HepG2 (cell line): ENCODE data around the gene OSBP. TPM values are rescaled to one million over a fixed set of nuclear protein-coding genes. Genes with fewer than 3 reads are reported as not detected.

ENCODE experiments used
- CBX2 ChIP-seq, 2 experiments: fragments of 200-600 bp in 1 of 2; sonication (generic); formaldehyde crosslinking in 1 of 2; IDR thresholded peaks; 2 replicates each; pipeline versions ENCODE4 v1.7.0 to v1.8.1; 2018 to 2022; ENCODE audit warnings: low read depth in 2 of 2, low read length in 1 of 2, mild to moderate bottlenecking in 1 of 2, missing genetic modification reagents in 1 of 2
- CC2D1A ChIP-seq: sonication (generic); formaldehyde crosslinking; IDR thresholded peaks from 2 replicates; pipeline ENCODE4 v1.8.1; 2023; ENCODE audit warnings: mild to moderate bottlenecking, missing genetic modification reagents
- CHD4 ChIP-seq: fragments of 200-600 bp; sonication (generic); IDR thresholded peaks from 2 replicates; pipeline ENCODE4 v1.7.0; 2017; ENCODE audit warnings: mild to moderate bottlenecking, low read length, borderline replicate concordance
- EEA1 ChIP-seq: sonication (generic); formaldehyde crosslinking; IDR thresholded peaks from 2 replicates; pipeline ENCODE4 v1.5.1; 2020; ENCODE audit warnings: mild to moderate bottlenecking, missing genetic modification reagents, borderline replicate concordance
- FOXA1 ChIP-seq, 2 experiments: fragments of 450-650 bp in 1 of 2; sonication (generic) in 1 of 2; formaldehyde crosslinking in 1 of 2; IDR thresholded peaks; 2 replicates each; pipeline versions ENCODE4 v1.4.0 to v1.6.1; 2016 to 2020; ENCODE audit warnings: missing genetic modification reagents in 1 of 2
- GATAD1 ChIP-seq: IDR thresholded peaks from 2 replicates; pipeline ENCODE4 v1.6.1; 2016; ENCODE audit warnings: missing genetic modification reagents, missing compliant biosample characterization
- GPN1 ChIP-seq: sonication (generic); formaldehyde crosslinking; IDR thresholded peaks from 2 replicates; pipeline ENCODE4 v1.5.1; 2020; ENCODE audit warnings: missing genetic modification reagents, borderline replicate concordance
- HOXA3 ChIP-seq: sonication (generic); formaldehyde crosslinking; IDR thresholded peaks from 2 replicates; pipeline ENCODE4 v1.5.0; 2020; ENCODE audit warnings: missing genetic modification reagents
- HOXD1 ChIP-seq: sonication (generic); formaldehyde crosslinking; IDR thresholded peaks from 2 replicates; pipeline ENCODE4 v1.5.0; 2020; ENCODE audit warnings: missing genetic modification reagents
- KDM6A ChIP-seq: IDR thresholded peaks from 2 replicates; pipeline ENCODE4 v1.6.1; 2016; ENCODE audit warnings: low read depth
- NFE2 ChIP-seq: sonication (generic); formaldehyde crosslinking; IDR thresholded peaks from 2 replicates; pipeline ENCODE4 v1.4.0; 2020; ENCODE audit warnings: missing genetic modification reagents
- NR1H2 ChIP-seq: sonication (generic); formaldehyde crosslinking; IDR thresholded peaks from 2 replicates; pipeline ENCODE4 v1.8.1; 2022; ENCODE audit warnings: low read depth, missing genetic modification reagents, borderline replicate concordance
- PLRG1 ChIP-seq: fragments of 450-650 bp; conservative IDR thresholded peaks from 2 replicates; pipeline ENCODE4 v1.6.1; 2016
- RAD51 ChIP-seq: fragments of 450-650 bp; IDR thresholded peaks from 2 replicates; pipeline ENCODE4 v1.6.1; 2016; ENCODE audit warnings: borderline replicate concordance
- RBM39 ChIP-seq: fragments of 200-400 bp; formaldehyde crosslinking; IDR thresholded peaks from one replicate; pipeline ENCODE4 v1.6.1; 2018; ENCODE audit warnings: antibody characterized with exemption, mild to moderate bottlenecking, low read depth, low read length; ENCODE audit not compliant: poor library complexity, severe bottlenecking
- SP5 ChIP-seq: IDR thresholded peaks from 2 replicates; pipeline ENCODE4 v1.6.1; 2016; ENCODE audit warnings: low read depth, borderline replicate concordance
- TCF7 ChIP-seq: sonication (generic); IDR thresholded peaks from 2 replicates; pipeline ENCODE4 v1.6.1; 2016; ENCODE audit warnings: antibody characterized with exemption, low read depth
- U2AF2 ChIP-seq: fragments of 200-400 bp; formaldehyde crosslinking; IDR thresholded peaks from 2 replicates; pipeline ENCODE4 v1.6.1; 2017; ENCODE audit warnings: low read depth, mild to moderate bottlenecking, low read length
- XBP1 ChIP-seq: sonication (generic); formaldehyde crosslinking; IDR thresholded peaks from 2 replicates; pipeline ENCODE4 v1.5.0; 2020; ENCODE audit warnings: missing genetic modification reagents
- ZBTB42 ChIP-seq: sonication (generic); formaldehyde crosslinking; IDR thresholded peaks from 2 replicates; pipeline ENCODE4 v1.5.0; 2020; ENCODE audit warnings: mild to moderate bottlenecking, missing genetic modification reagents
- ZIK1 ChIP-seq: sonication (generic); formaldehyde crosslinking; IDR thresholded peaks from 2 replicates; pipeline ENCODE4 v1.5.0; 2020; ENCODE audit warnings: mild to moderate bottlenecking, low read depth, missing genetic modification reagents, borderline replicate concordance
- ZMAT3 ChIP-seq: sonication (generic); formaldehyde crosslinking; conservative IDR thresholded peaks from 2 replicates; pipeline ENCODE4 v1.7.0; 2021; ENCODE audit warnings: missing genetic modification reagents
- ZNF713 ChIP-seq: sonication (generic); formaldehyde crosslinking; IDR thresholded peaks from 2 replicates; pipeline ENCODE4 v1.4.0; 2020; ENCODE audit warnings: mild to moderate bottlenecking, missing genetic modification reagents
- ZSCAN21 ChIP-seq: sonication (generic); formaldehyde crosslinking; IDR thresholded peaks from 2 replicates; pipeline ENCODE4 v1.8.0; 2022; ENCODE audit warnings: mild to moderate bottlenecking, missing genetic modification reagents, moderate library complexity, borderline replicate concordance
- polyA plus RNA-seq, 8 experiments: library from polyadenylated mRNA; depleted of rRNA in 3 of 8; stranded (reverse) in 7 of 8; unstranded in 1 of 8; fragments of >200 nt; fragmentation: Illumina TruSeq in 4 of 8; extraction: Trizol in 4 of 8; gene quantifications; 2 replicates each; pipeline versions ENCODE4 v1.2.1 to v1.2.3, GENCODE V29; 2011 to 2016; ENCODE audit warnings: low read depth in 4 of 8, missing spikeins in 1 of 8, mixed read lengths in 1 of 8; ENCODE audit not compliant: insufficient read depth in 1 of 8
- total RNA-seq, 5 experiments: library from RNA; depleted of rRNA; stranded (reverse); fragments of >200 nt; fragmentation: Illumina TruSeq; extraction: Trizol; gene quantifications; 2 replicates each; pipeline ENCODE4 v1.2.3, GENCODE V29; 2016; ENCODE audit warnings: low read depth in 1 of 5
- TF ChIP-seq, protein P1 (sequence below): IDR thresholded peaks from 2 replicates; pipeline ENCODE4 v1.6.1; 2016
- TF ChIP-seq, protein P2 (sequence below): sonication (generic); formaldehyde crosslinking; IDR thresholded peaks from 2 replicates; pipeline ENCODE4 v1.8.1; 2023; ENCODE audit warnings: missing genetic modification reagents, mild to moderate bottlenecking, borderline replicate concordance
- TF ChIP-seq, protein P3 (sequence below): sonication (generic); formaldehyde crosslinking; IDR thresholded peaks from 2 replicates; pipeline ENCODE4 v1.4.0; 2020; ENCODE audit warnings: missing genetic modification reagents, borderline replicate concordance
- TF ChIP-seq, protein P4 (sequence below): IDR thresholded peaks from 2 replicates; pipeline ENCODE4 v1.6.1; 2016; ENCODE audit warnings: missing compliant biosample characterization, missing genetic modification reagents, borderline replicate concordance

OSBP gene
- total and polyA plus RNA-seq, 2 of the 13 experiments (the other 11 are each of a cell fraction or from before 2014, with no cell fraction given) = 12.1 to 13.5 TPM

DNA sequence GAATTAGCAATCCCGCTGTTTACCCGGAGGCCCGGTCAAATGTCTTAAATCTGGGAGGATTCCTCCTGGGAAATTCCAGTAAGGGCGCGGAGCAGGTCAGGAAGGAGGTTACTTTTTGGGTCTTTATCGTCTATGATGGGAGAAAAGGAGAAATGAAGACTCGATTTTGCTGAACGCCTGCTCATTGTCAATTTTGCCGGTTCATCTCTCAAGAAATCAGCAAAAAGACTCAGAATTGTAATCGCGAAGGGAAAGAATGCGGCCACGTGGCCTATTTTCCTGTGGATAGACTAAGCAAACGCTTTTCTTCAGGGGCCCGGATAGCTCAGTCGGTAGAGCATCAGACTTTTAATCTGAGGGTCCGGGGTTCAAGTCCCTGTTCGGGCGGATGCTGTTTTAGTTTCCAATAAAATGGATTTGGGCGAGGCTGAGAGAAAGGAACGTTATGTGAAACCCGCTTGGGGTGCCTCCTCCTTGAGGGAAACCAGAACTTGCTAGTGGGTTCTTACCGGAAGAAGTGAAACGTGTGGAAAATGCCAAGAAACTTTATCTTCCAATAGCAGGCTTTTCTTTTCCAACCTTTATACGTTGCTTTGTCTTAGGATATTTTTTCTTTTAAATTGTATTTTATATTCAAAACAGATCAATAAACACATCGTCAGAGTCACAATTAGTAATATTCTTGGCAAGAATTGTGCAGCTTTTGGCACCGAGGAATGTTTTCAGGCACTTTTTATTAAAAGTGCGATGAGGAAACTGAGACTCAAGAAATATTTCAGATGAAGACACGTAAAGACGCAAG, 59.3 kb downstream of the OSBP start (continued):
- TF ChIP-seq, protein P1, sequence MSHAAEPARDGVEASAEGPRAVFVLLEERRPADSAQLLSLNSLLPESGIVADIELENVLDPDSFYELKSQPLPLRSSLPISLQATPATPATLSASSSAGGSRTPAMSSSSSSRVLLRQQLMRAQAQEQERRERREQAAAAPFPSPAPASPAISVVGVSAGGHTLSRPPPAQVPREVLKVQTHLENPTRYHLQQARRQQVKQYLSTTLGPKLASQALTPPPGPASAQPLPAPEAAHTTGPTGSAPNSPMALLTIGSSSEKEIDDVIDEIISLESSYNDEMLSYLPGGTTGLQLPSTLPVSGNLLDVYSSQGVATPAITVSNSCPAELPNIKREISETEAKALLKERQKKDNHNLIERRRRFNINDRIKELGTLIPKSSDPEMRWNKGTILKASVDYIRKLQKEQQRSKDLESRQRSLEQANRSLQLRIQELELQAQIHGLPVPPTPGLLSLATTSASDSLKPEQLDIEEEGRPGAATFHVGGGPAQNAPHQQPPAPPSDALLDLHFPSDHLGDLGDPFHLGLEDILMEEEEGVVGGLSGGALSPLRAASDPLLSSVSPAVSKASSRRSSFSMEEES (CRISPR knock-in tag) = no peak
- TF ChIP-seq GATAD1 (CRISPR knock-in tag) (no peak), RAD51 (no peak), ZBTB42 (CRISPR knock-in tag) (no peak), ZNF713 (CRISPR knock-in tag) (no peak), CBX2 (IDR thresholded peaks at IDR 0.05; ENCODE audit: low read depth, low read length) (no peak), CBX2 (CRISPR knock-in tag; IDR thresholded peaks at IDR 0.05; ENCODE audit: low read depth) (no peak), ZIK1 (CRISPR knock-in tag) (no peak), FOXA1 (IDR thresholded peaks at IDR 0.05) (no peak), FOXA1 (CRISPR knock-in tag; IDR thresholded peaks at IDR 0.05) (no peak), NR1H2 (CRISPR knock-in tag) (no peak), RBM39 (no peak), XBP1 (CRISPR knock-in tag) (no peak), ZMAT3 (CRISPR knock-in tag) (no peak), GPN1 (CRISPR knock-in tag) (no peak), NFE2 (CRISPR knock-in tag) (no peak), EEA1 (CRISPR knock-in tag) (no peak), CC2D1A (CRISPR knock-in tag) (no peak), SP5 (CRISPR knock-in tag) (no peak), TCF7 (no peak), HOXA3 (CRISPR knock-in tag) (no peak), ZSCAN21 (CRISPR knock-in tag) (no peak), CHD4 (no peak), U2AF2 (no peak), HOXD1 (no peak), KDM6A (CRISPR knock-in tag) (no peak), PLRG1 (no peak)
- TF ChIP-seq, protein P2, sequence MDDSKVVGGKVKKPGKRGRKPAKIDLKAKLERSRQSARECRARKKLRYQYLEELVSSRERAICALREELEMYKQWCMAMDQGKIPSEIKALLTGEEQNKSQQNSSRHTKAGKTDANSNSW = no peak
- TF ChIP-seq, protein P3, sequence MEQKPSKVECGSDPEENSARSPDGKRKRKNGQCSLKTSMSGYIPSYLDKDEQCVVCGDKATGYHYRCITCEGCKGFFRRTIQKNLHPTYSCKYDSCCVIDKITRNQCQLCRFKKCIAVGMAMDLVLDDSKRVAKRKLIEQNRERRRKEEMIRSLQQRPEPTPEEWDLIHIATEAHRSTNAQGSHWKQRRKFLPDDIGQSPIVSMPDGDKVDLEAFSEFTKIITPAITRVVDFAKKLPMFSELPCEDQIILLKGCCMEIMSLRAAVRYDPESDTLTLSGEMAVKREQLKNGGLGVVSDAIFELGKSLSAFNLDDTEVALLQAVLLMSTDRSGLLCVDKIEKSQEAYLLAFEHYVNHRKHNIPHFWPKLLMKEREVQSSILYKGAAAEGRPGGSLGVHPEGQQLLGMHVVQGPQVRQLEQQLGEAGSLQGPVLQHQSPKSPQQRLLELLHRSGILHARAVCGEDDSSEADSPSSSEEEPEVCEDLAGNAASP = no peak
- TF ChIP-seq, protein P4, sequence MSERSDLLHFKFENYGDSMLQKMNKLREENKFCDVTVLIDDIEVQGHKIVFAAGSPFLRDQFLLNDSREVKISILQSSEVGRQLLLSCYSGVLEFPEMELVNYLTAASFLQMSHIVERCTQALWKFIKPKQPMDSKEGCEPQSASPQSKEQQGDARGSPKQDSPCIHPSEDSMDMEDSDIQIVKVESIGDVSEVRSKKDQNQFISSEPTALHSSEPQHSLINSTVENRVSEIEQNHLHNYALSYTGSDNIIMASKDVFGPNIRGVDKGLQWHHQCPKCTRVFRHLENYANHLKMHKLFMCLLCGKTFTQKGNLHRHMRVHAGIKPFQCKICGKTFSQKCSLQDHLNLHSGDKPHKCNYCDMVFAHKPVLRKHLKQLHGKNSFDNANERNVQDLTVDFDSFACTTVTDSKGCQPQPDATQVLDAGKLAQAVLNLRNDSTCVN (CRISPR knock-in tag) = no peak
